GM21717 (cell line): ENCODE measurements around the gene KIF1B.

Experiments
- ATAC-seq: cut with Tn5 transposase; IDR thresholded peaks from one replicate; pipeline ENCODE4 v1.9.1; 2021; ENCODE audit warnings: mild to moderate bottlenecking, moderate library complexity; ENCODE audit not compliant: unreplicated experiment

Gene KIF1B

GRCh38 chr1:10271869-10272268 is 61.5 kb downstream of the KIF1B start:
- ATAC-seq = no peak

DNA sequence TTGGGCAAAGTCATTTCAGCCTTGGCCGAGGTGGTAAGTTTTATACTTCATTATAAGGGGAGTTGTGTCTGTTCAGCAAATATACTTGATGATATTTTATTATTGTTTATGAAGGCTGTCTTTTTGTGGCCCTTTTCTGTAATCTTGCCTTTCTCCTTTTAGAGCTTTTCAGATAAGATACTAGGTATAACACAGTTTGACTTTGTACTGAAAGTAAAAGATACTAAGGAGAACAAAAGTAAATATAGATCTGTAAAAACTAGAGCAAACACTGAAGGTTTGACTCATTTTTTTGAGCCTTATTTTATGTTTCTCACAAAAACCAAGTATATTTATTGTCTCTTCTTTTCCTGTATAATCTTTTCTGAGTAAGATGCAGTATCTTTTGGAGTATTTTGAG is 61.9 kb downstream of the KIF1B start:
- no peak for ATAC-seq

GRCh38 chr1:10278880-10279279 is 68.5 kb downstream of the KIF1B start:
- ATAC-seq = no peak

- ATAC-seq = no peak
These were observed 70.3 kb downstream of the KIF1B start for GRCh38 chr1:10280439-10281350.

DNA sequence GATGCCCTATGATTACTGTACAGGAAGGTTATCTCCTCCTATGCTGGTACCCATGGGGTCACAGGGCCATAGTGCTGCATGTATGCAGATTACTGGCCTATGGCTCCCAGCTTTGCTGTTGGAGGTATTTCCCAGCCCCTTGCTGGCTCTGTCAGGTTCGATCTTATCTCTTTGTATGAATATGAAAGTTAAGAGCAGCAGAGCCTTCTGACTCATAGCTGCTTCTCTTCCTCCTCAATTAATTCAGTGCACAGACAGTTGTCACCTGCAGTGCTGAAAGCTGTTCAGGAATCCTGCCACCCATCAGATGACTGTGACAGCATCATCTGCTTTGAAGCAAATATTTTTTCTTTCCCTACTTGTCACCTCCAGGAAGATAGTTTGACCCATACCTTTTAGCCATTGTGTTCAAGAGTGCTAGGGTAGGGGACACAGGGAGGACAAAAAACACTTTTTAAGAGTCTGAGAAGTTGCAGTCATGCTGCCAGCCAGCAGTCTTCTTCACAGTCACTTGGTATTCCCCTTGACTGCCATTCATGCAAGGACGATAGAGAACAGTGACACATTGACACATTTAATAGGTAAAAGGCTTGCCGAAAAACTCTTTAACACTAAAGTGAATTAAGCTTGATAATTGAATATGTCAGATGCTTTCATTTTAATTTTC is 73.1 kb downstream of the KIF1B start:
- ATAC-seq = no peak

DNA sequence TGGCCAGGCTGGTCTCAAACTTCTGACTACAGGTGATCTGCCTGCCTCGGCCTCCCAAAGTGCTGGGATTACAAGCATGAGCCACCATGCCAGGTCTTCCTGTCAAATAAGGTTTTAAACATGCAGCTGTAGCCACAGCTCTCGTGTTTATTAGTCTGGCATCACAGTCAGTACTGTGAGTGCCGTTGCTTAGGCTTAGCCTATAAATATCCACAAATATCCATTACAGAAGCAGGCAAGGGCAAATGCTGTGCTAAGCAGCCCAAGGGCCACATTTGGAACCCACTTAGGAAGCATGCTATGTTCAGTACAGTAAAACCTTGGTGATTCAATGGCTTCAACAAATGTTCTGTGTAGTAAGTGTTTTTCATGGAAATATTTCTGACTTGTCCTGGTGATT is 75.9 kb downstream of the KIF1B start:
- no peak for ATAC-seq

GRCh38 chr1:10287023-10287645 is 76.8 kb downstream of the KIF1B start:
- ATAC-seq = no peak

GRCh38 chr1:10288029-10288615 is 77.8 kb downstream of the KIF1B start:
- ATAC-seq = no peak

DNA sequence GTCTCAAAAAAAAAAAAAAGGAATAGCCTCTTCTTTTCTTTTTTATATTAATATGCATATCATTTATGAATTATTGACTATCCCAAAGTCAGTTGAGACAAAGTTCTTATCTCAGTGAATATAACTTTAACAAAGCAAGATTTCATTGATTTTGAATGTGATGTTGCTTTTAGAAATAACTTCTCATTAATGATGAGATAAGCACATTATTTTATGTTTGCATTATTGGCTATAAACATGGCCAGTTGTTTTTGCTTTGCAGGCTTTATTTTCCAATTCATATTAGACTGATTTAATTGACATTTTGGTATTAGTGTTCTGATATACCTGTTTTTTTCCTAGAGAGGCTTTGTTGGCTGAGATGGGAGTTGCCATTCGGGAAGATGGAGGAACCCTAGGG is 81.3 kb downstream of the KIF1B start:
- no peak for ATAC-seq

DNA sequence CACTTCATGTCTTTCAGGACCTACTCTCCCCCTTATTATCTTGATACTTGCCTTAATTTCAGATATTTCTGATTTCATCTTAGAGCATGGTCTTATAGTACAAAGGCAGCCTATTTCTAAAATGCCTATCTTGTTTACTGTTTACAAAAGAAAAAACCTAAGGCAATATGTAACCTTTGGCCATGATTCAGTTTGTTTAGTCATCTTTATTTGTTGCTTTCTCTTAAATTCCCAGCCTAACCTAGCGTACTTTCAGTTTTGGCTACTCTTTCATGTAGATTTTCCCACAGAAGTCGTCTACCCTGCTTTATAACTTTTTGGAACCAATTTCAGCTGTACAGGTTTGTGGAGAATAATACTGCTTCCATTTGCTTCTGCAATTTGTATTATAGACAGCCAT is 81.8 kb downstream of the KIF1B start:
- ATAC-seq = no peak

GRCh38 chr1:10295481-10296085 is 85.2 kb downstream of the KIF1B start:
- ATAC-seq = no peak

DNA sequence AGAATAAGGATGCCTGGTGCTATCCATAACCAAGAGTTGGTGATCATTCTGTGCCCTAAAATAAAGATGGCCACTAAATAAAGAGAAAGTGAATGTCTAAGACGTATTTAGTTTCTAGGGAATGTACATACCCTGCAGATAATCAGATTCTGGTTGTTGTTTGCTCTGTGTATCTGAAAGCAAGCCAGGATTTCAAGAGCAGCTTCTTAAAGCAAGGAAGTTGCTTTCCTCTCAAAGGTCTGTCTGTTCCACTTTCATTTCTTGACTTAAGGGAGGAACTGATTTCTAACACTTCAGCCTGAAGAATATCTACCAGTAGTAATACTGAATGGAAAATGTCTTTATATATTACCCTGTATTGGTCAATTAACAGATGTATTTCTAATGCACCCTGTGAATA is 88.8 kb downstream of the KIF1B start:
- no peak for ATAC-seq

DNA sequence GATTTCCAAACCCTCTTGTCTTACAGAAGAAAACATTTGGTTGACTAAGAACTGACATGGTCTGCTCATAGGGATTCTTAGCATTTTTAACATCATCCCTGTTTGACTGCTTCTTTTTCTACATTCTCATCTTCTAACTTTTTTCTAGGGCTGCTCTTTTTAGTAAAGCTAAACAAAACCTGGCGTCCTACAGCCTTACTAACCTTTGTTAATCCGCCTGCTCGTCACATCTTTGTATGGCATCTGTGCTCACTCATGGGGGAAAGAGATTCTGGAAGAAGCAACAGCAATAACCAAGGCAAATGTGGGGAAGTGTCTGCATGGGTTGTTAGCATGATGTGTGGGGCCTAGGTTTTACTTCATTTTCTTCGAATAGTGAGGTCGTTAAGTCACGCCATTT is 92.0 kb downstream of the KIF1B start:
- ATAC-seq = no peak

- ATAC-seq = no peak
These were observed 93.9 kb downstream of the KIF1B start for GRCh38 chr1:10304295-10304694.

GRCh38 chr1:10306435-10306834 is 96.1 kb downstream of the KIF1B start:
- ATAC-seq = no peak

DNA sequence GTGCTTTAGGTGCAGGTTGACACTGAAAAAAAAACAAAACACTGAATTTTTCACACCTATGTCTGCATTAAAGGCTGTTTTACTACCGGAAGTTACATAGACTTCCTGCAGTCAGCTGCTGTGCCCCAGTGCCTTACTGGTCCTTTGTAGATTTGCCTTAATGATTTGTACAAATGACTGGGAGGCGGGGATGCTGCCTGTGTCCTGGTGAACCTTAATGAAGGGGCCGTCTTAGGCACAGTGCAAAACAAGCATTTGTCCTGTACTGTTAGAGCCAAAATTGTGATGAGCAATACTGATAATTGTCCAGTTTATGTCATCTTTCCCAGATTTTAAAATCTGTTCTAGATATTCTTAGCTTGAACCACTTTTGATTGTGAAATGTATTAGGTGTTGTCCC is 97.6 kb downstream of the KIF1B start:
- no peak for ATAC-seq

- ATAC-seq = no peak
These were observed 99.1 kb downstream of the KIF1B start for GRCh38 chr1:10309243-10310011.

DNA sequence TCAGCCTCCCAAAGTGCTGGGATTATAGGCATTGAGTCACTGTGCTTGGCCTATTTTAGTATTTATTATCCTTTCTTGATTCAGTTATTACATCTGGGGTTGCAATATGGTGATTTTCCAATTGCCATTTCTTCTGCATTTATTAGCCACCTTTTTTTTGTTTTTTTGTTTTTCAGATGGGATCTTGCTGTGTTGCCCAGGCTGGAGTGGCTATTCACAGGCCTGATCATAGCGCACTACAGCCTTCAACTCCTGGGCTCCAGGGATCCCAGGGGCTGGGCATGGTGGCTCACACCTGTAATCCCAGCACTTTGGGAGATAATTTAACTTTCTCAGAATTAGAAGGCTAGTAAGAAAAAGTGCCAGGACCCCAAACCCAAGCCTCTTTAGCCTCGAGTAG is 106.4 kb downstream of the KIF1B start:
- ATAC-seq = no peak

GRCh38 chr1:10319750-10320149 is 109.4 kb downstream of the KIF1B start:
- ATAC-seq = no peak

DNA sequence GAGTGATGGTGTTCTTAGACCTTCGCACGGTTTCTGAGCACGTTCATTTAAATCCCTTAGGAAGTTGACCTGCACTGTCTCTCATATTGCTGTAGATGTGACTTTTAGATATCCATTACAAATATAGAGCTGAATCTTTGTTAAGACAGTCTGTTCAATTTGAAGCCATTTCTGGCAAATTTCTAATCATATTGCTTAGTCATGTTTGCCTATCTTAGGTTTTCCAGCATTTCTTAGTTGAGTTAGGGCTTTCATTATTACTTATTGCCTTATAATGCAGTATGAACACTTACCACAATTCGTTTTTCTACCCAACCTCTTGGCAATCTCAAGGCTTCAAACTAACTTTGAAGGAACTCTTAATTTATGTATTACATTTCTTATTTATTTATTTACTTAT is 110.0 kb downstream of the KIF1B start:
- ATAC-seq = no peak
